ENCODE data around the gene NELFCD. TPM values are rescaled to one million over a fixed set of nuclear protein-coding genes. Genes with fewer than 3 reads are reported as not detected.
A peak's percentile ranks its signal among the peaks of the same experiment; 100 is the strongest.

NELFCD gene
- total and polyA plus RNA-seq, 9 of the 15 experiments (the other 6 are each of a cell fraction or from before 2014, with no cell fraction given): 11.7 to 163 (median 96.5) TPM

- TF ChIP-seq MITF (IDR thresholded peaks at IDR 0.05) (no peak), FOXM1 (IDR thresholded peaks at IDR 0.05; ENCODE audit: low read depth) (no peak), FOXM1 (CRISPR knock-in tag; IDR thresholded peaks at IDR 0.05; ENCODE audit: low read depth) (peak; percentile 93; the same call in 1 of the 2 replicates), PATZ1 (CRISPR knock-in tag; IDR thresholded peaks at IDR 0.05; ENCODE audit: borderline replicate concordance) (no peak), ZFP1 (CRISPR knock-in tag; IDR thresholded peaks at IDR 0.05) (no peak), ZKSCAN3 (CRISPR knock-in tag; IDR thresholded peaks at IDR 0.05) (no peak), NONO (IDR thresholded peaks at IDR 0.05; ENCODE audit: low read depth in 2 of 2, low read length in 1 of 2) (no peak; a peak in 1 of 4 replicates), EWSR1 (IDR thresholded peaks at IDR 0.05; ENCODE audit: borderline replicate concordance, low read depth, partially characterized antibody) (no peak), ZNF124 (CRISPR knock-in tag; IDR thresholded peaks at IDR 0.05) (no peak), PYGO2 (tag; IDR thresholded peaks at IDR 0.05) (no peak), HDGF (IDR thresholded peaks at IDR 0.05) (no peak), SMARCA5 (IDR thresholded peaks at IDR 0.05) (no peak), TCF3 (CRISPR knock-in tag; IDR thresholded peaks at IDR 0.05) (no peak; the same call in 1 of the 2 replicates), CTCF (IDR thresholded peaks at IDR 0.05 in 2 of 3, conservative IDR thresholded peaks at IDR 0.05 in 1 of 3; ENCODE audit: insufficient read depth in 2 of 3, low read depth in 1 of 3, low read length in 3 of 3) (0 out of 6 replicates have a peak, but pooled peaks of 1 of the 3 experiments have one; percentile 6), CBX3 (IDR thresholded peaks at IDR 0.05; ENCODE audit: borderline replicate concordance in 1 of 2, low read length in 2 of 2) (peak in 1 of 2 experiments; percentile 76; a peak in 2 of 3 replicates), ZNF41 (CRISPR knock-in tag; conservative IDR thresholded peaks at IDR 0.05) (no peak), ZC3H11A (IDR thresholded peaks at IDR 0.05; ENCODE audit: low read depth, low read length) (no peak), SFPQ (IDR thresholded peaks at IDR 0.05; ENCODE audit: low read depth, low read length) (no peak), ZNF696 (CRISPR knock-in tag; conservative IDR thresholded peaks at IDR 0.05) (no peak), XRCC3 (IDR thresholded peaks at IDR 0.05) (no peak), HMG20A (CRISPR knock-in tag; conservative IDR thresholded peaks at IDR 0.05) (no peak), ZNF76 (CRISPR knock-in tag; IDR thresholded peaks at IDR 0.05; ENCODE audit: borderline replicate concordance) (no peak)
These were observed 61.2 kb downstream of the NELFCD start, which contains the start of gene PRELID3B (continued) for GRCh38 chr20:59042151-59042795.
